Measurements from ENCODE around the gene SPTBN1.

SPTBN1 gene

DNA sequence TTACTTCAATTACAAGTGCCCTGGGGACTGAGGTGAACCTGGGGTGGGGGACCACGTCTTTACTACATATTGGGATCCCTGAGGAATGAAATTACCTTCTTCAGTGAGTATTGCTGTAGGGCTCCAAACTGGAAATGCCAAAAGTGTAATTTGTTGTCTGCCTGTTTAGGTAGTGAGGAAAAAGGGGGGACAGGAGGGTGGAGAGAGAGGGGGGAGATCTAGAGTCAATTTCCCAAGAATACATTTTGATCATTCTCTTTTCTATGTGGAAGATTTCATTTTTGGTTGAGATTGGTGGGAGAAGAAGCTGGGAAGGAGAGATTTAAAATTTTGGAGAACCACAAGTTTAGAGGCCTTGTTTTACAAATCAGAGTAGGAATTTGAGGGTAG is 101.1 kb downstream of the SPTBN1 start:
- peak overlapping the region; percentile 95 for H3K27ac ChIP-seq (ENCODE audit: poor library complexity, severe bottlenecking)
- H3K4me1 ChIP-seq (ENCODE audit: insufficient read depth, poor library complexity, severe bottlenecking), result peaks cover 30% of the 10 kb centered on the region
- H3K27me3 ChIP-seq (ENCODE audit: insufficient read depth, poor library complexity, severe bottlenecking), result no peaks in the 10 kb centered on the region
- DNase-seq (ENCODE audit: low spot score) (no peak), ATAC-seq (ENCODE audit: low read depth) (no peak)
- H3K36me3 ChIP-seq (ENCODE audit: low read depth), result peaks cover 3% of the 10 kb centered on the region; the same call in 1 of the 2 replicates
- H3K9me3 ChIP-seq (ENCODE audit: severe bottlenecking), result no peaks in the 10 kb centered on the region
- H3K4me3 ChIP-seq (ENCODE audit: severe bottlenecking), result peak overlapping the region; percentile 59
- TF ChIP-seq, protein P1, sequence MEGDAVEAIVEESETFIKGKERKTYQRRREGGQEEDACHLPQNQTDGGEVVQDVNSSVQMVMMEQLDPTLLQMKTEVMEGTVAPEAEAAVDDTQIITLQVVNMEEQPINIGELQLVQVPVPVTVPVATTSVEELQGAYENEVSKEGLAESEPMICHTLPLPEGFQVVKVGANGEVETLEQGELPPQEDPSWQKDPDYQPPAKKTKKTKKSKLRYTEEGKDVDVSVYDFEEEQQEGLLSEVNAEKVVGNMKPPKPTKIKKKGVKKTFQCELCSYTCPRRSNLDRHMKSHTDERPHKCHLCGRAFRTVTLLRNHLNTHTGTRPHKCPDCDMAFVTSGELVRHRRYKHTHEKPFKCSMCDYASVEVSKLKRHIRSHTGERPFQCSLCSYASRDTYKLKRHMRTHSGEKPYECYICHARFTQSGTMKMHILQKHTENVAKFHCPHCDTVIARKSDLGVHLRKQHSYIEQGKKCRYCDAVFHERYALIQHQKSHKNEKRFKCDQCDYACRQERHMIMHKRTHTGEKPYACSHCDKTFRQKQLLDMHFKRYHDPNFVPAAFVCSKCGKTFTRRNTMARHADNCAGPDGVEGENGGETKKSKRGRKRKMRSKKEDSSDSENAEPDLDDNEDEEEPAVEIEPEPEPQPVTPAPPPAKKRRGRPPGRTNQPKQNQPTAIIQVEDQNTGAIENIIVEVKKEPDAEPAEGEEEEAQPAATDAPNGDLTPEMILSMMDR (IDR thresholded peaks at IDR 0.05; ENCODE audit: poor library complexity, severe bottlenecking), result no peak

DNA sequence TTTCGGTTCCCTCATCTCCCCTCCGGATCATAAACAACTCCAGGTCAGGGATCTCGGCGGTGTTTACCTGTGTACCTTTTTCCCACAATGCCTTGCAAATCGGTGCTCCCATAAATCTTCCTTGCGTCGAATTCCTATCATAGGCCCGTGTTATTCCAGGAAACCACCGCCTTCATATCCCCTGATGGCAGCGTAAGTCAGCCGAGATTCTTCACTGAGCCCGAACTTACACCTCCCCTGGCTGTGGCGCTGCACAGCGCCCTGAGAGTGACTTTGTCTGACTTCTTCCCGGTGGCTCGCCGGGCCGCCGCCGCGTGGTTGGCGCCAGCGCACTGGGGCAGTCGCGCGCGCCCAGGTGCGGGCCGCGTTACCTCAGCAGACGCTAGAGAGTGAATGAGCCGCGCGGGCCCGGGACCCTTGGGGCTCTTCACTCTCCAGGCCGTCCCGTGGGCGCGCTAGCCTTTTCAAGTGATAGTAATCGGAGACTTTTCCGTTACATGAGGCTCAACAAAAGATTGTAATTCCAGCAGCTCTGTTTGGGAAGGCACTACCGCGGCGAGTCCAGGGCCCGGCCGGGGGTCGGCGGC is 101.6 kb downstream of the SPTBN1 start:
- TF ChIP-seq, protein P1 (IDR thresholded peaks at IDR 0.05; ENCODE audit: poor library complexity, severe bottlenecking), result no peak
- peak overlapping the region; percentile 95 for H3K27ac ChIP-seq (ENCODE audit: poor library complexity, severe bottlenecking)
- ATAC-seq (ENCODE audit: low read depth), result peak; percentile 26

DNA sequence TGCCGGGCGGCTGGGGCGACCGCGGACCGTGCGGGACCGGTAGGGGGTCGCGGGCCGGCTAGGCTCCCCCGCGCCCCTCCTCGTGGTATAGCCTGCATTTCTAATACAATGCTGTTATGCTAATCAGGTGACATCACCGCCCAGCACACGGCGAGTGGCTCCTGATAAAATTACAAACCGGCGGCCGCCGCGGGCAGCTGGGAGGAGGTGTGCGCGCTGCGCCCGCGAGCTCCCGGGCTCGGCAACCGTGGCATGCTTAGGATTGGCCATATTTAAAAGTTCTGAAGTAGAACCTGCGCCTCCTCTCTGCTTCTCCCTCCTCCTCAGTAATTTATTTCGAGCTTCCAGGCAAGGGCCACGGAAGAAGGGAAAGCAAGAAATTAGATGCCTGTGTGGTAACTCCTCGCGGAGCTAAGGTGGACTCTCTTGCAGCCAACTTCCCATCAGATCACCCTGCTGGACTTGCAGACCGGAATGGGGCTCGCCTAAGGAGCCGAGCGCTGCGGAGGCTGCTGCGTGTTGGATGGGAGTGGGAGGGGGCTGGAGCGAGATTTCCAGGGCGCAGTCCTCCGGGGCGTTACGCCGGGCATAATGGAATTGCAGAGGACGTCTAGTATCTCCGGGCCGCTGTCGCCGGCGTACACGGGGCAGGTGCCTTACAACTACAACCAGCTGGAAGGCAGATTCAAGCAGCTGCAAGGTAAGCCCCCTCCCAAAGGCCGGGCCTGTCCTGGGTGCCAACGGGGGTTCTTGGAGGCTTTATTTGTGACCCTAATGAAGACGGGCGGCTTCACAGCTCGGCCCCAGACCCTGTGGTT is 102.3 kb downstream of the SPTBN1 start:
- peaks cover 30% of the 10 kb centered on the region for H3K4me1 ChIP-seq (ENCODE audit: insufficient read depth, poor library complexity, severe bottlenecking)
- DNase-seq (ENCODE audit: low spot score) (peak; percentile 78), ATAC-seq (ENCODE audit: low read depth) (peak; percentile 63)
- H3K27ac ChIP-seq (ENCODE audit: poor library complexity, severe bottlenecking), result peak overlapping the region; percentile 95
- TF ChIP-seq, protein P1 (IDR thresholded peaks at IDR 0.05; ENCODE audit: poor library complexity, severe bottlenecking), result no peak
- no peaks in the 10 kb centered on the region for H3K27me3 ChIP-seq (ENCODE audit: insufficient read depth, poor library complexity, severe bottlenecking)
- peak overlapping the region; percentile 59 for H3K4me3 ChIP-seq (ENCODE audit: severe bottlenecking)
- no peaks in the 10 kb centered on the region for H3K9me3 ChIP-seq (ENCODE audit: severe bottlenecking)
- peaks cover 3% of the 10 kb centered on the region; the same call in 1 of the 2 replicates for H3K36me3 ChIP-seq (ENCODE audit: low read depth)

More for the DNA sequence above, 101.6 kb downstream of the SPTBN1 start:
- H3K27me3 ChIP-seq (ENCODE audit: insufficient read depth, poor library complexity, severe bottlenecking), result no peaks in the 10 kb centered on the region
- H3K9me3 ChIP-seq (ENCODE audit: severe bottlenecking), result no peaks in the 10 kb centered on the region
- H3K36me3 ChIP-seq (ENCODE audit: low read depth), result peaks cover 3% of the 10 kb centered on the region; the same call in 1 of the 2 replicates
- peaks cover 30% of the 10 kb centered on the region for H3K4me1 ChIP-seq (ENCODE audit: insufficient read depth, poor library complexity, severe bottlenecking)
- H3K4me3 ChIP-seq (ENCODE audit: severe bottlenecking), result peak overlapping the region; percentile 59
- DNase-seq (ENCODE audit: low spot score), result peak; percentile 68

DNA sequence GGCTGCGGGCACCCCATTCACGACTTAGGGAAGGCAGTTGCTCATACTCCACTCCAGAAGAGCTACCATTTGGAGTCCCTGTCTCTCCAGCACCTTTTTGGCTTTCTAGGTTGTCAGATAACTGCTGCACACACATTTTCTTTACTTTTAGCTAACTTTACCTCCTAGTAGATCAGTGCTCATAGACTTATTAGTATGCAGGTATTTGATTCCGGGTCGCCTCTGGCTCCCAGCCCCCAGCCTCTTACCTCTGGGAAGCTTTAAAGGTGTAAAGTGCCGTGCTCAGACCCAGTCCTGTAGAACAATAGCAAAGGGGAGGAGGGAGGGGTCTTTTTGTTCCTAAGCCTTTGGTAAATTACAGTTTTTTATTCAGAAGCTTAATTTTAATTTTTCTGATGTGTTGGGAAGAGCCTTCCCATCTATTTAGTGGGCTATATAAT is 102.9 kb downstream of the SPTBN1 start:
- TF ChIP-seq, protein P1 (IDR thresholded peaks at IDR 0.05; ENCODE audit: poor library complexity, severe bottlenecking), result no peak
- Histone ChIP-seq H3K4me1 (ENCODE audit: insufficient read depth, poor library complexity, severe bottlenecking) (peaks cover 30% of the 10 kb centered on the region), H3K27me3 (ENCODE audit: insufficient read depth, poor library complexity, severe bottlenecking) (no peaks in the 10 kb centered on the region), H3K27ac (ENCODE audit: poor library complexity, severe bottlenecking) (peak overlapping the region; percentile 95), H3K4me3 (ENCODE audit: severe bottlenecking) (peak overlapping the region; percentile 59), H3K9me3 (ENCODE audit: severe bottlenecking) (no peaks in the 10 kb centered on the region), H3K36me3 (ENCODE audit: low read depth) (peaks cover 3% of the 10 kb centered on the region; the same call in 1 of the 2 replicates)
- DNase-seq (ENCODE audit: low spot score) (no peak), ATAC-seq (ENCODE audit: low read depth) (peak; percentile 1; the same call in 1 of the 3 replicates)

All from RWPE2 (cell line).